ENCODE data around the gene ARHGEF12. TPM values are rescaled to one million over a fixed set of nuclear protein-coding genes. Genes with fewer than 3 reads are reported as not detected.

ARHGEF12 gene
- total RNA-seq, 4 donors from 2014 or later = 92.1 to 122 (median 104) TPM

DNA sequence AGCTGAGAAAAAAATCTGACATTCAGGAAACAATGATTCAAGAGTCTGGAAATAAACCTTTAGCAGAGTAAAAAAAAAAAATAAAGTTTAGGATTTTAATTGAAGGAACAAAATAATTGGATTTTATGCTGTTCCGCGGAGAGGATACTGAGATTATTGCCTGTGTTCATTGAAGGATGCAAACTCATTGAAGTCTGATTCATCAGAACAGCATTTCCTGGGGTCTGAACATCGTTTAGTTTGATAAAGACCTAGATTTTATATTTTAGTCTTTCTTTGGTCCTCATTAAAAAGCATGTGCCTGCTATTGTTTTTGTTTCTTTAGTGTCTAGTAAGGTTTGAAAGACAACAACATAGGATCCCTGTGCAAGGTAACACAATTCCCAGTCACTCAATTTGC, 6.7 kb upstream of the ARHGEF12 start:
- Histone ChIP-seq H3K36me3 (peaks cover 0 to 14% (median 0%) of the 10 kb centered on the region in 3 donors), H3K4me1 (peaks cover 0 to 41% (median 15%) of the 10 kb centered on the region in 4 donors), H3K4me3 (no peak overlapping the region), H3K27me3 (no peaks in the 10 kb centered on the region), H3K27ac (no peak overlapping the region), H3K9me3 (no peaks in the 10 kb centered on the region)
- no peak for DNase-seq (ENCODE audit: low spot score in 2 of 2)
- 83 to 91% methylated on average over 3 of the region's 3 CpGs for WGBS, 2 donors
- TF ChIP-seq POLR2A (IDR thresholded peaks at IDR 0.05) = no peak
- TF ChIP-seq EP300 (IDR thresholded peaks at IDR 0.05) = no peak
- TF ChIP-seq, protein P1, sequence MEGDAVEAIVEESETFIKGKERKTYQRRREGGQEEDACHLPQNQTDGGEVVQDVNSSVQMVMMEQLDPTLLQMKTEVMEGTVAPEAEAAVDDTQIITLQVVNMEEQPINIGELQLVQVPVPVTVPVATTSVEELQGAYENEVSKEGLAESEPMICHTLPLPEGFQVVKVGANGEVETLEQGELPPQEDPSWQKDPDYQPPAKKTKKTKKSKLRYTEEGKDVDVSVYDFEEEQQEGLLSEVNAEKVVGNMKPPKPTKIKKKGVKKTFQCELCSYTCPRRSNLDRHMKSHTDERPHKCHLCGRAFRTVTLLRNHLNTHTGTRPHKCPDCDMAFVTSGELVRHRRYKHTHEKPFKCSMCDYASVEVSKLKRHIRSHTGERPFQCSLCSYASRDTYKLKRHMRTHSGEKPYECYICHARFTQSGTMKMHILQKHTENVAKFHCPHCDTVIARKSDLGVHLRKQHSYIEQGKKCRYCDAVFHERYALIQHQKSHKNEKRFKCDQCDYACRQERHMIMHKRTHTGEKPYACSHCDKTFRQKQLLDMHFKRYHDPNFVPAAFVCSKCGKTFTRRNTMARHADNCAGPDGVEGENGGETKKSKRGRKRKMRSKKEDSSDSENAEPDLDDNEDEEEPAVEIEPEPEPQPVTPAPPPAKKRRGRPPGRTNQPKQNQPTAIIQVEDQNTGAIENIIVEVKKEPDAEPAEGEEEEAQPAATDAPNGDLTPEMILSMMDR (IDR thresholded peaks at IDR 0.05) = no peak

DNA sequence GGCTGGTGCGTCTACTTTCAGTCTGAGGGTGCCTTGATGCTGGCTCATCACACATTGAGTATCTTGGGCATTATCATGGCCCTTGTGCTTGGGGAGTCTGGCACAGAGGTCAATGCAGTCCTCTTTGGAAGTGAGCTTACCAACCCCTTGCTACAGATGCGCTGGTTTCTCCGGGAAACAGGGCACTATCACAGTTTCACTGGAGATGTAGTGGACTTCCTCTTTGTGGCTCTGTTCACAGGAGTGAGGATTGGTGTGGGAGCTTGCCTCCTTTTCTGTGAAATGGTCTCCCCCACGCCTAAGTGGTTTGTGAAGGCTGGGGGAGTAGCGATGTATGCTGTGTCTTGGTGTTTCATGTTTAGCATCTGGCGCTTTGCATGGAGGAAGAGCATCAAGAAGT, 6.2 kb upstream of the ARHGEF12 start:
- Histone ChIP-seq H3K27ac (no peak overlapping the region), H3K36me3 (peaks cover 0 to 14% (median 0%) of the 10 kb centered on the region in 3 donors), H3K27me3 (no peaks in the 10 kb centered on the region), H3K4me1 (peaks cover 0 to 37% (median 15%) of the 10 kb centered on the region in 4 donors), H3K9me3 (no peaks in the 10 kb centered on the region), H3K4me3 (no peak overlapping the region)
- TF ChIP-seq, protein P1 (IDR thresholded peaks at IDR 0.05) = no peak
- TF ChIP-seq EP300 (IDR thresholded peaks at IDR 0.05) = no peak
- no peak for TF ChIP-seq POLR2A (IDR thresholded peaks at IDR 0.05)
- DNase-seq (ENCODE audit: low spot score in 2 of 2) = no peak
- WGBS, 2 donors = 96 to 98% methylated on average over 6 of the region's 6 CpGs

DNA sequence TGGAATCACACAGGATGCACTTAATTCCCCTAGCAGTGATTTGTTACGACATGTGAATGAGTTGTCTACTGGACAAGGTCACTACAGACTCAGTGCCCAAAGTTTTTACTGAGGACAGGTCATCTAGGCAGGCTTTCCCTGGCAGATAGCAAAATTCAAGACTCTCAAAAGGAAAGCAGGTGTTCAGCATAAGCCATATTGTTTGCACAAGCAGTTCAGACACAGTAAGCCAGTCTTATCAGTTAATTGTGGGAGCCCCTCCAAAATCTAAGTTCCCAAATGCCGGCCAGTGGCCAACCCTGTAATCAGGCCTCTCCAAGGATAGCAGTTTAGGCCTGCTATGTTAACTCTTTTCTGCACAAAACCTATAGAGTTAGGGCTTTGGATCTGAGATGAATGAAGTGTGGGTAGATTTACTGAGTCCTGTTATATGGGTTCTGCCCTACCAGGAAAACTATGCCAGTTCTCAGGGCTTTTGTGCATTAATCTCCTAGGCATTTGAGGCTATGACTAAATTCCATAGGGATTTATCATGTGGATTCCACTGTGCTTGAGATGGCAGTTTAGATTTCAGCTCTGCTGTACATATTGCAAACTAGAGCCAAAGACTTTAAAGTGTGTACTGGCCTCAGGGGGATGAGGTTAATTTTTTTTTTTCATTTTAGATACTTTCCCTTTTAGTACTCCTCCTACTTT, 4.8 kb upstream of the ARHGEF12 start:
- no peaks in the 10 kb centered on the region for H3K27me3 ChIP-seq
- H3K27ac ChIP-seq = peak overlapping the region in 2 of 4 donors; percentile 24 to 34
- DNase-seq (ENCODE audit: low spot score in 2 of 2) = no peak
- no peaks in the 10 kb centered on the region for H3K9me3 ChIP-seq
- peaks cover 0 to 14% (median 0%) of the 10 kb centered on the region in 3 donors for H3K36me3 ChIP-seq
- no peak overlapping the region for H3K4me3 ChIP-seq
- TF ChIP-seq, protein P1 (IDR thresholded peaks at IDR 0.05) = no peak
- TF ChIP-seq EP300 (IDR thresholded peaks at IDR 0.05) (no peak), POLR2A (IDR thresholded peaks at IDR 0.05) (no peak)
- 47 to 63% methylated on average over 2 of the region's 2 CpGs for WGBS, 2 donors
- peaks cover 0 to 30% (median 12%) of the 10 kb centered on the region in 4 donors for H3K4me1 ChIP-seq

DNA sequence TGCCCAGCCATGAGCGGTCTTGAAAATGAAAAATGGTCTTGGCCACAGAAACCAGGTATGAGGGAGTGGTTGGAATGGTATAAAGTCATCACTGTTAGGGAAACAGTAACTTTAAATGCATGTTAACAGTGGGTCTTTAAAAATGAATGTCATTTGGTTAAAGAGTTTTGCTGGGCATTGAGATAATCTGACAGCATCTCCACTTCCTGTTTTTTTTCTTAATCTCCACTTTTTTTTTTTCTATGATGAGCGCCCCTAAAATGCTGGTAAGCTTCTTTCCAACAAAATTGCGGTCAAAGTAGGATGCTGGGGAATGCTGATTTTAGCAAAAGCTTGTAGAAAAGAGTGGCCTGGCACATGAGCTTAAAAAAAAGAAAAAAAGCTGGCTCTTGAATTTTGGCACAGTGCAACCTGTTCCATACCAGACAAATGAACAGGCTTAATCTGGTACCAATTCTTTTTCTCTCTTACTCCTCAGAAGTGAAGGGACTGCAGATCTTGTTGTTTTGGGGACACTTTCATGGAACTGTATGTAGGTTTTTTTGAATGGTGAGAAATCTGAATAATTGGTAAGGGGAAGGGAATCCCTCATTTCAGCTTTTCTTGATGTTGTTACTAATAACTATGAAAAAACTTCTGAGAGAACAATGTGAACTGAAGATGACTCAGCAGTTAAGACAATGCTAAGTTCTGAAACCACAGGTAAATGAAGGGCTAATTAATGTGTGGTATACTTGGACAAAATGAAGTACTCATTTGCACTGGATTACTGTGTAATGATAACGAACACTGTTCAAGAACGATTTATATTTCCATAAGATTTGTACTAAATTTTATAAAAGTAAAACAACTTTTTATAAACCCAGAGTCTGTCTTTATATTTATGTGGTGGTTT, 3.1 kb upstream of the ARHGEF12 start:
- peaks cover 0 to 14% (median 0%) of the 10 kb centered on the region in 3 donors for H3K36me3 ChIP-seq
- WGBS, 2 donors = 88 to 95% methylated on average over 5 of the region's 5 CpGs
- H3K4me1 ChIP-seq = peaks cover 0 to 22% (median 3%) of the 10 kb centered on the region in 4 donors
- TF ChIP-seq EP300 (IDR thresholded peaks at IDR 0.05) (no peak), POLR2A (IDR thresholded peaks at IDR 0.05) (no peak)
- TF ChIP-seq, protein P1 (IDR thresholded peaks at IDR 0.05) = no peak
- H3K27me3 ChIP-seq = no peaks in the 10 kb centered on the region
- no peaks in the 10 kb centered on the region for H3K9me3 ChIP-seq
- DNase-seq (ENCODE audit: low spot score in 2 of 2) = no peak
- H3K4me3 ChIP-seq = no peak overlapping the region
- H3K27ac ChIP-seq = peak overlapping the region in 2 of 4 donors; percentile 41 to 99
